OCI-LY7 (cell line): ENCODE results near the gene DERA. TPM values are rescaled to one million over a fixed set of nuclear protein-coding genes. Genes with fewer than 3 reads are reported as not detected.
"Not testable (repeated sequence)": the region's sequence is repeated elsewhere in the genome, so short reads cannot be mapped to it uniquely, and the experiment has no call there.

Experiments used
- BruUV-seq: library from RNA; stranded (reverse); fragments of 400-500 nt; replicated peaks from 2 replicates; lab custom pipeline; 2021; lab: Mats Ljungman, UMichigan
- CTCF ChIA-PET: fragments of 300-600 bp; sonication (Branson Sonifier 250); formaldehyde crosslinking; loops from one replicate; lab custom pipeline; 2022; ENCODE audit warnings: antibody characterized with exemption; ENCODE audit not compliant: unreplicated experiment; lab: Charles Lee
- POLR2A ChIA-PET: fragments of 300-600 bp; sonication (Branson Sonifier 250); formaldehyde crosslinking; loops from one replicate; lab custom pipeline; 2022; ENCODE audit warnings: antibody characterized with exemption; lab: Charles Lee
- DNase-seq: peaks from one replicate; pipeline ENCODE4 v3.0.0-alpha.2; 2015; ENCODE audit warnings: low spot score
- H2AFZ ChIP-seq: fragments of 200-600 bp; sonication (generic), shearing (Covaris generic); 2 replicates; pipeline ENCODE4 v1.6.1; 2014; ENCODE audit warnings: mild to moderate bottlenecking, antibody characterized with exemption, low read length, moderate library complexity
- H3K27ac ChIP-seq: fragments of 200-600 bp; sonication (generic); 2 replicates; pipeline ENCODE4 v1.5.1; 2014; ENCODE audit warnings: mixed run types, low read depth, mild to moderate bottlenecking, moderate library complexity, low read length, inconsistent platforms; ENCODE audit not compliant: poor library complexity, severe bottlenecking
- H3K36me3 ChIP-seq: fragments of 200-600 bp; sonication (generic); 2 replicates; pipeline ENCODE4 v1.6.1; 2014; ENCODE audit warnings: mild to moderate bottlenecking, antibody characterized with exemption, low read length, moderate library complexity, mixed read lengths; ENCODE audit not compliant: insufficient read depth
- H3K4me1 ChIP-seq: fragments of 200-600 bp; sonication (generic); 2 replicates; pipeline ENCODE4 v1.5.1; 2014; ENCODE audit warnings: mild to moderate bottlenecking, low read length; ENCODE audit not compliant: insufficient read depth, poor library complexity, severe bottlenecking
- H3K4me2 ChIP-seq: fragments of 200-600 bp; sonication (generic); 2 replicates; pipeline ENCODE4 v1.6.1; 2014; ENCODE audit warnings: mild to moderate bottlenecking, low read length
- H3K4me3 ChIP-seq: fragments of 200-600 bp; sonication (generic); 2 replicates; pipeline ENCODE4 v1.5.1; 2014; ENCODE audit warnings: mild to moderate bottlenecking, low read depth, low read length; ENCODE audit not compliant: poor library complexity, severe bottlenecking
- H3K79me2 ChIP-seq: fragments of 200-600 bp; sonication (generic); 2 replicates; pipeline ENCODE4 v1.6.1; 2016; ENCODE audit warnings: low read depth, mild to moderate bottlenecking, low read length, moderate library complexity, mixed read lengths; ENCODE audit not compliant: insufficient read depth
- H3K9me2 ChIP-seq: fragments of 200-600 bp; sonication (generic); 2 replicates; pipeline ENCODE4 v1.6.1; 2016; ENCODE audit warnings: mild to moderate bottlenecking, low read length, mixed read lengths; ENCODE audit not compliant: insufficient read depth
- H3K9me3 ChIP-seq: fragments of 200-600 bp; sonication (generic); 2 replicates; pipeline ENCODE4 v1.6.1; 2014; ENCODE audit warnings: mild to moderate bottlenecking, mixed run types, low read length, mixed read lengths
- H4K20me1 ChIP-seq: fragments of 200-600 bp; sonication (generic); 2 replicates; pipeline ENCODE4 v1.6.1; 2014; ENCODE audit warnings: mild to moderate bottlenecking, antibody characterized with exemption, low read length, moderate library complexity, mixed read lengths; ENCODE audit not compliant: insufficient read depth
- CTCF ChIP-seq: fragments of 200-600 bp; sonication (generic); conservative IDR thresholded peaks from 2 replicates; pipeline ENCODE4 v1.5.1; 2014; ENCODE audit warnings: mild to moderate bottlenecking, antibody characterized with exemption, low read length, moderate library complexity, mixed read lengths
- EZH2phosphoT487 ChIP-seq: fragments of 200-600 bp; sonication (generic); IDR thresholded peaks from 2 replicates; pipeline ENCODE4 v1.6.1; 2018; ENCODE audit warnings: low read depth, borderline replicate concordance, mild to moderate bottlenecking, mixed run types, antibody characterized with exemption, low read length, moderate library complexity, mixed read lengths
- intact Hi-C: fragments of 100-400 bp; cut with micrococcal nuclease; formaldehyde crosslinking; loops from one replicate; pipeline ENCODE4 v1.10.0; 2022; ENCODE audit not compliant: unreplicated experiment
- total RNA-seq, 2 experiments: library from RNA; depleted of rRNA in 1 of 2; stranded (reverse); fragments of >200 nt in 1 of 2; shearing (Covaris generic) in 1 of 2; gene quantifications; 2 replicates each; pipeline ENCODE4 v1.2.3, GENCODE V29; 2014 to 2022

Gene DERA
- total RNA-seq, 2 experiments from 2014 or later: 68.6 to 87.2 TPM

DNA sequence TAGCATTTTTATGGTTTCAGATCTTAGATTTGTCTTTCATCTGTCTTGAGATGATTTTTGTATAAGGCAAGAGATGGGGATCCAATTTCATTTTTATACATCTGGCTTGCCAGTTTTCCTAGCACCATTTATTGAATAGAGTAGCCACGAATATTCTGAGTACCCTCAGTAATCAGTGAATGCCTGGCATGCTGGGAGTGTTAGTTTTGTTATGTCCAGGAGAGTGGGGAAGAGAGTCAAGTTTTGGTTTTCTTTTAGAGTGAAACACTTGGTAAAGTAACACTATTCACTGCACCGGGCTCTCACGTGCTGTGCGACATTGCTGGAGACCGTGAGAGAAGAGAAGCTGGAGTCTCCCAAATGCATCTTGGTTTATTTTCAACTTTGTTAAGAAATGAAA, 31.3 kb downstream of the DERA start:
- CTCF ChIA-PET: no interaction called here
- DNase-seq: no peak

GRCh38 chr12:15943519-15943918, 32.4 kb downstream of the DERA start:
- H3K27ac ChIP-seq, BruUV-seq, H3K4me3 ChIP-seq, intact Hi-C loops, DNase-seq, H2AFZ ChIP-seq, H3K9me3 ChIP-seq, H3K79me2 ChIP-seq, CTCF ChIA-PET, H3K4me2 ChIP-seq, H3K9me2 ChIP-seq, H3K4me1 ChIP-seq, H4K20me1 ChIP-seq, H3K36me3 ChIP-seq: not testable (repeated sequence)
- POLR2A ChIA-PET: interaction anchor here (0.6 kb wide), 1 partner anchor 403 kb away, joined by 3 read pairs; no protein-coding TSS in a partner anchor

More for the DNA sequence above, 31.3 kb downstream of the DERA start:
- Histone ChIP-seq H4K20me1 (no peaks in the 10 kb centered on the region), H3K9me2 (no peaks in the 10 kb centered on the region), H3K4me3 (no peak overlapping the region), H3K9me3 (no peaks in the 10 kb centered on the region), H3K4me1 (no peaks in the 10 kb centered on the region), H3K36me3 (no peaks in the 10 kb centered on the region), H3K4me2 (no peak overlapping the region), H2AFZ (no peak overlapping the region), H3K79me2 (no peaks in the 10 kb centered on the region), H3K27ac (no peak overlapping the region)
- BruUV-seq: no TSS peak
- POLR2A ChIA-PET: interaction anchor here (0.5 to 1.0 kb wide), 2 partner anchors 12 to 29 kb away, joined by 3 to 4 read pairs; no protein-coding TSS in a partner anchor
- no peak for TF ChIP-seq EZH2phosphoT487
- TF ChIP-seq CTCF: no peak
- intact Hi-C loops: no loop called here

GRCh38 chr12:15948461-15948860, 37.3 kb downstream of the DERA start:
- POLR2A ChIA-PET, H3K79me2 ChIP-seq, CTCF ChIA-PET, H4K20me1 ChIP-seq, H2AFZ ChIP-seq, H3K36me3 ChIP-seq, intact Hi-C loops, BruUV-seq, DNase-seq, H3K4me1 ChIP-seq, H3K4me2 ChIP-seq, H3K9me3 ChIP-seq, H3K9me2 ChIP-seq, H3K4me3 ChIP-seq, H3K27ac ChIP-seq: not testable (repeated sequence)

- no peaks in the 10 kb centered on the region for H3K9me3 ChIP-seq
- BruUV-seq: no TSS peak
- DNase-seq: no peak
- H2AFZ ChIP-seq: no peak overlapping the region
- H4K20me1 ChIP-seq: no peaks in the 10 kb centered on the region
- ChIA-PET POLR2A (interaction anchor here (0.6 kb wide), 1 partner anchor 1099 kb away, joined by 3 read pairs; no protein-coding TSS in a partner anchor), CTCF (no interaction called here)
- H3K79me2 ChIP-seq: no peaks in the 10 kb centered on the region
- no peaks in the 10 kb centered on the region for H3K4me1 ChIP-seq
- H3K27ac ChIP-seq: no peak overlapping the region
- H3K4me2 ChIP-seq: no peak overlapping the region
- no peaks in the 10 kb centered on the region for H3K9me2 ChIP-seq
- intact Hi-C loops: no loop called here
- no peak overlapping the region for H3K4me3 ChIP-seq
- H3K36me3 ChIP-seq: no peaks in the 10 kb centered on the region
- no peak for TF ChIP-seq CTCF
- no peak for TF ChIP-seq EZH2phosphoT487
These were observed 44.1 kb downstream of the DERA start for GRCh38 chr12:15955281-15955680.
